Right kidney (tissue), 1 donor: ENCODE data around the gene NDUFS7.
A peak's percentile ranks its signal among the peaks of the same experiment; 100 is the strongest.
"Not testable (repeated sequence)": the region's sequence is repeated elsewhere in the genome, so short reads cannot be mapped to it uniquely, and the experiment has no call there.

Source experiments
- DNase-seq: peaks from one replicate; pipeline ENCODE4 v3.0.0-alpha.2; 2016

The NDUFS7 gene

DNA sequence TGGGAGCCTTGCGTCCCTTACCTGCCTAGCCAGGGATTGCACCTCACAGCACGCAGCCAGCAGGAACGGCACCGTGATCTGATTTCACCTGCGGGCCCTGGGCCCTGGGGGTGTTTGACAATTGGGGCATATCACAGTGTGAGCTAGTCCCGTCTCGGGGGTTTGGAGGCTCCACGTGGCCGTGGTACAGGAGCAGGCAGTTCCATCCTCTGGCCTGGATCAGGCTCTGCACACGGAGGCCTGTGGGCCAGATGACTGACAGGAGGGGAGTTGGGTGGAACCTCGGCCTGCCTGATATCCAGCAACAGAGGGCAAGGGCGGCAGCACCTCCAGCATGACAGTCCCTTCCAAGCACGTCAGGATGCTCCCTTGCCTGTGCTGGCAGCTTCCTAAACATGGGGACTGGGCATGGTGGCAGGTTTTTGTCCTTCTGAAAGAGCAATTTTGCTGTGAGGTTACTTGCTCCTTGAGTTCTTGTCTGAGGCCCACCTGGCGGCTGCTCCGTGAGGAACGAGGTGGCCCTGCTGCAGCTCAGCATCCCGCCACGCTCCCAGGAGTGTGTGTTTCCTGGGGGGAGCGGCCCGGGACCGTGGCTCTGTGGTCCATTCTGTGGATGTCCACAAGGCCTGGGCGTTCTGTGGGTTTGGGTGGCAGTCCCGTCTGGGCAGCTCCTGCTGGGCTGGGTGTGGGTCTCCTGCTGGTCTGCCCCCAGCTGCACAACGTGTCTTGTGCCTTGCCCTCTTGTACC, 48.2 kb downstream of the NDUFS7 start:
- no peak for DNase-seq

DNA sequence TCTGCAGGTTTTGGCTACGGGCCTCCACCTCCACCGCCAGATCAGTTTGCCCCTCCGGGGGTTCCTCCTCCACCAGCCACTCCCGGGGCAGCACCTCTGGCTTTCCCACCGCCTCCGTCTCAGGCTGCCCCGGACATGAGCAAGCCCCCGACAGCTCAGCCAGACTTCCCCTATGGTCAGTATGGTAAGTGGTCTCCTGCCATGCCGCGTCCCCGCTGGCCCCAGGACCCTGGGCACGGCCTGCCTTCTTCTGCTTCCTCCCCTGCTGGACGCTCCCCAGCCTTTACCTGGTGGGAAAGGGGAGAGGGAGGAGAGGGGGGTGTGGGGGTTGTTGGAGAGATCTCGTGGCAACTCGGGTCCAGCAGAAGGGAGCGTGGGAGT, 48.8 kb downstream of the NDUFS7 start:
- DNase-seq = no peak

DNA sequence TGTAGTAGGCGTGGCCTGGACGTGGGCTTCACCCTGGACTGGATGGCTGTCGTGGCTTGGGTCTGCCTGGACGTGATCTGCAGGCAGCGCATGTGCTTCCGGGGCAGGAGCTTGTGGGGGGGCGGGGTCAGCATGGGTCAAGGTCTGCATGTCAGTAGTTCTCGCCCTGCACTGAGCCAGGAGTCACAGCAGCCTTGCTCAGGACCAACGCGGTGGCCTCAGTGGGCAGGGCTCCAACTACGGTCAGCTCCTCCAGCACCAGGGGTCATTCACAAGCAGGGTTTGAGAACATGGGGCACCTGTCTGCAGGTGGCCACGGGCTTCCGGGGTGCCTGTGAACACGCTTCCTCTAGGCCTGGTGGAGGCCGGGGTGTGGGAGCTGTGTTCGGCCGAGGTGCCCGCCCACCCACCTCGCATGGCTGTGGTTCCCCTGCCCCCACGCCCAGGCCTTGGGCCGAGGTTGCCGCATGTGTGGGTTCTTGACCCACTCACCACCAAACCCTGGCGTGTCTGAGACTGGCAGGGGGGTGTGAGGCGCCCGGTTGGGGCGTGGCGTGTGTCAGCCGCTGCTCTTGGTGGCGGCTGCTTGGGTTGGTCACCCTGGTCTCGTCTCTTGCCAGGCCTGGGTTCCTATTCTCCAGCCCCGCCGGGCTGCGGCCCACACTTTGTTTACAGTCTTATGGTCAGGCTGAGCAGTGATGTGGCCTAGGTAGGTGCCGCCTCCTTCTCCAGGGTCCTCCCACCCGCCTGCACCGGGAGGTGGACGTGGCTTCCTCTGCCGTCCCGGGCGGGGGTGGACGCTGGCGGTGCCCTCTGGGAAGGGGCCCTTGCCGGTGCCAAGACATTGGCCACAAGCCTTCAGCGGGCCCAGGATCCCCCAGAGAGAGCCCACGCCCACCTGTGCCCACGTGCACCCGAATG, 49.7 kb downstream of the NDUFS7 start:
- no peak for DNase-seq

DNA sequence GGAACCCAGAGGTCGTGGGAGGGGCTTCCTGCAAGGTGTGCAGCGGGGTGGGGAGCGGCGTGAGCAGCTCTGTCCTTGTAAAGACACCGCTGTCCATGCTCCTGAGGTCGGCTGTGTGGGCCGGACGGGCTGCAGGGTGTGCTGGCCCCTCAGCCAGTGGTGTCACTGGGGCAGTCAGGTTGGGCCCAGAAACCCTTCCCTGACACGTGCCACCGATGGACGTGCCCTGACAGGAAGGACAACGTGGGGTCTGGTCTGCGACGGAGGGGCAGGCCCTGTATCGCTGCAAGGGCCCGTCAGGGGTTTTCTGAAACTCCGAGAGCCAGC, 50.3 kb downstream of the NDUFS7 start:
- no peak for DNase-seq

DNA sequence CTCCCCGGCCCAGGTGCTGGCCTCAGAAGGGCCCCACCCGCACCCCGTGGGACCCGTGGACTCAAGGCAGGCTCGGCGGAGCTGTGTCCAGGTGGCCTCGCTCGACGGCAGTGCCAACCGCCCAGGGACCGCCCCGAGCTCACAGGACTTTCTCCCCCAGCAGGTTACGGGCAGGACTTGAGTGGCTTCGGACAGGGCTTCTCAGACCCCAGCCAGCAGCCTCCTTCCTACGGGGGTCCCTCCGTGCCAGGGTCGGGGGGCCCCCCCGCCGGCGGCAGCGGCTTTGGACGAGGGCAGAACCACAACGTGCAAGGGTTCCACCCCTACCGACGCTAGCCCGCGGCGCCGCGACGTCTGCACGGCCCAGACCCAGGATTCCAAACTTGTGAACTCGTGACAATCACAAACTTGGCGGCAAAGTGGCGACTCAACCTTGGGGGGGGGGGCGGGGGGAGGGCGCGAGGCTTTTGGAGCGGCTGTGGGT, 50.9 kb downstream of the NDUFS7 start:
- DNase-seq = no peak

DNA sequence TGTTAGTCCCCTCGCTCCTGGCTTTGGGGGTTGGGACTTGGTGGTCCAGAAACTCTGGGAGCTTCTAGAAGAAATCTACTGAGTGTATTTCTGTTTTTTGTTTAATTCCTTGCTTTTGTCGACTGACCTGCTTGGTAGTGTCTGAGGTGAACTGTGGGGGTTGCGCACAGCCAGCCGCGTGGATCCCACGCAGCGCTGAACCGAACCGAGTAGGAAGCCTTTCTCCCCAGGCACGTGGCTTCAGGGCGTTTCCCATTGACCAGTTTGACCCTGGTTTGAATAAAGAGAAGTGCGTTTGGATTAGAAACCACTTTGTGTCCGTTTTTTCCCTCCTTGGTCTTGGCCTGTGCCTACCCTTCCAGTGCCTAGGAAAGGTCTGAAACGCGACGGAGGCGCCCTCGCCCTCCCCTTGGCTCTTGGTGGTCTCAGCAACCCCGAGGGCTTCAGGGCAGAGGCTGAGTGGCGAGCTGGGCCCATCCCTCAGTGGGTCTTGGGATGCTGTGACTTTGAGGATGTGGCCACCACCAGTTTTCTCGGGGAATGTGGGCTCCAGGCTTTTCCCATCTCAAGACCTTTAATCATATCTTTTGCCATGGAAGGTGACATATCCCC, 51.8 kb downstream of the NDUFS7 start:
- DNase-seq = no peak

DNA sequence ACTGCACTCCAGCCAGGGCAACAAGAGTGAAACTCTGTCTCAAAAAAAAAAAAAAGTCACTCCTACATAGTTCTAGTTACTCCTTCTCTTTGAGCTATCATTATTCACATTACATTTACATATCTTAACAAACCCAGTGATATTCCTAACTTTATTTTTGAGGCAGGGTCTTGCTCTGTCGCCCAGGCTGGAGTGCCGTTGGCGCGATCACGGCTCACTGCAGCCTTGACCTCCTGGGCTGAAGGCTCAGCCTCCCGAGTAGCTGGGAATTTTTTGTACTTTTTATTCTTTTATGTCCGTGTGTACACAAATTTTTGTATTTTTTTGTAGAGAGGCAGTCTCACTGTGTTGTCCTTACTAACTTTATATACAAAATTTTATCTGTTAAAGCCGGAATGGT, 53.9 kb downstream of the NDUFS7 start:
- DNase-seq = no peak

DNA sequence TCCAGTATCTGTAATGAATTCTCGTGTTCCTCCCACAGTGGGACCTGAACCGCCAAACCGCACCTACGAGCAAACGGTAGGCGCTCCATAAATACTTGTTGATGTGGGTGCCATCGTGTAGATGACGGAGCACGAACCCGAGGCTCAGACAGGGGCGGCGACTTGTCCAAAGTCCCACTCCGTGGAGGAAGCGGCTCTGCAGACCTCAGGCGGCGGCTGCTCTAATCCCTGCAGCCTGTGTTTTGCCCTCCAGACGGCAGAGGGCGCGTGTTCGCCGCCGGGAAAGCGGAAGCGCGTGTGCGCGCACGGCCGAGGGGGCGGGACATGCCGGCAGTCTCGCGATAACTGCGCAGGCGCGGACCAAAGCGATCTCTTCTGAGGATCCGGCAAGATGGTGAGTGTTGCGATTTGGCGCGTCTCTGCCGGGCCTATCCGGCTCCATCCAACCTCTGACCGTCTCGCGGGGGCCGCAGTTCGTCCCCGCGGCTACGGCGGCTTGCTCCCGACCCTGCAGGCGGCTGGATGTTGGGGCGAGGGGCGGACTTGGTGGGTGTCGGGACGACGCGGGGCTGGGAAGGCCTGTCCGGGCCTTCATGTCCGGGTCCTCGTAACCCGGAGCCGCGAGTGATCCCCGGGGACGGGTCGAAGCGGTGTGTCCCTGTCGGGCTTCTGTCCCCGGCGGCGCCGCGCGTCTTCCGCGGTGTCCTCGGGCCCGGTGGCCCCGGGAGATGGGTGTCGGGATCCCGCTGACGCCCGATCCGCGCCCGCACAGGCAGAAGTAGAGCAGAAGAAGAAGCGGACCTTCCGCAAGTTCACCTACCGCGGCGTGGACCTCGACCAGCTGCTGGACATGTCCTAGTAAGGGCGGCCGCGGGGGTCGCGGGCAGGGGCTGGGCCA, 54.6 kb downstream of the NDUFS7 start, which contains the start of gene RPS15:
RPS15 (plus strand) TSS at position 362 of the 898 bp plus-strand sequence; CDS start at position 392, 30 bp downstream.
- DNase-seq = peak; percentile 98

DNA sequence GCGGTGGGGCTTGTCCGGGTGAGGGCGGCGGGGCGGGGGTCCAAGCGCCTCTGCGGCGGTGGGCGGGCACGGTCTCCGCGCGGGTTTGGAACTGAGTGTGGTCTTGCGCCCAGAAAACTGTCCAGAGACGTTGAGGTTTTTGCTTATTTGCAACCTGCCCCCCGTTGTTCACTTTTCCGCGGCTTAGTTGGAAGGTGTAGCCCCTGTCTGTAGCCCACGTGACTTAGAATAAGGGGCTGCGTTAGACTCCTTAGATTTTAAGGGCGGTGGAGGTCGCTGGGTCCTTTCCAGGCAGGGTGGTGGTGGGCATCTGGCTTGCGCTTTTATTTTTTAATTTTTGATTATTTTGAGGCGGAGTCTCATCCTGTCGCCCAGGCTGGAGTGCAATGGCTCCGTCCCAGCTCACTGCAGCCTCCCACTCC, 55.2 kb downstream of the NDUFS7 start:
- DNase-seq = no peak

DNA sequence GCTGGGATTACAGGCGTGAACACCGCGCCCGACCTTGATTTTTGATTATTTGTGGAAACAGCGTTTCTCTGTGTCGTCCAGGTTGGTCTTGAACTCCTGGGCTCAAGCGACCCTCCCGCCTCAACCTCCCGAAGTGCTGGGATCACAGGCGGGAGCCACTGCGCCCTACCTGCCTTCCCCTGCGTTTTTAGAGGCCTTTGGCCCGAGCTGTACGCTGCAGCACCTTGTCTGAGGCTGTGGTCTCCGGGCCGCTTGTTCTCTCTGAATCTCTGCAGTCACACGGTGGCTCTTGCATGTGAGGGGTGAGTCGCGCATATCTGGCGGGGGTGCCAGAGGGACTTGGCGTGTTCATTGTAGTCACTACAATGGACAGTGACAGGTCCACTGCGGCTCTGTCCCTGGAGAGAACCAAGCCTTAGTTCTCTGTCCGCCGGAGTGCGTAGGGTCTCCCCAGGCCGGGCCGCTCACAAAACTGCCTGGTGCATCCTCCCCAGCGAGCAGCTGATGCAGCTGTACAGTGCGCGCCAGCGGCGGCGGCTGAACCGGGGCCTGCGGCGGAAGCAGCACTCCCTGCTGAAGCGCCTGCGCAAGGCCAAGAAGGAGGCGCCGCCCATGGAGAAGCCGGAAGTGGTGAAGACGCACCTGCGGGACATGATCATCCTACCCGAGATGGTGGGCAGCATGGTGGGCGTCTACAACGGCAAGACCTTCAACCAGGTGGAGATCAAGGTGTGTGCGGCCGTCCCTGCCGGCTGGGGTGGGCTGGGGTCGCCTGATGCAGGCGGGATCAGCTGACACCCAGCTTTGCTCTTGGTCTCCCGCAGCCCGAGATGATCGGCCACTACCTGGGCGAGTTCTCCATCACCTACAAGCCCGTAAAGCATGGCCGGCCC, 56.1 kb downstream of the NDUFS7 start:
- not testable (repeated sequence) for DNase-seq

DNA sequence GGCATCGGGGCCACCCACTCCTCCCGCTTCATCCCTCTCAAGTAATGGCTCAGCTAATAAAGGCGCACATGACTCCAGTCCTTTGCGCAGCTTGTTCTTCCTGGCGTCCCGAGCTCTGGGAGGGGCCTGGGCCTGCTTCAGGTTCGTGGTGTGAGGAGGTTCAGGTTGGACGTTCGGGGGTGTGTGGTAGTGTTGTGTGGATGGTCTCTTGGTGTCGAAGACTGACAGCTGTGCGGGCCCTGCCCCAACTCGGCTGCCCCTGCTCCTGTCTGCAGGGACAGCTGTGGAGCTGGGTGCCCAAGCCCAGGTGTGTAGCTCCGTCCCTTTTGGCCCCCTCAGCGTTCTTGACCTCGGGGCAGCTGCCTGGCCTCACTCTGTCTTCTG, 56.7 kb downstream of the NDUFS7 start:
- no peak for DNase-seq

DNA sequence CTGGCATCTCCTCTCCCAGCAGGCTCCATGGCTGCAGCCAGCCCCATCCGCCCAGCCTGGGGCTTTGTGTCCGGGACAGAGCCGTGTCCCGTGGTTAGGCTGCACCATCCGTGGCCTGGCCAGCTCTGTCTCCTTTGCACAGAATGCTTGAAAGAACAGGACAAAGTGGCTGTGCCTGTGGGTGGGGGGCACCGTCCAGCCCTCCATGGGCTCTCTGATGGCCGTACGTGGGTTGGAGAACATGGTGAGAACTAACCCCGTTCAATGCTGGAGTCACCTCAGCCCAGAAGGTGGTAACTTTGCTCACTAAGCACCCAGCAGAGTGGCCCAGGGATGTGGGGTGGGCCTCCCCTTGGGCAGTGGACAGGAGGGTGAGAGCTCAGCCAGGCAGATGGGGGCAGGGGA, 57.3 kb downstream of the NDUFS7 start:
- no peak for DNase-seq

DNA sequence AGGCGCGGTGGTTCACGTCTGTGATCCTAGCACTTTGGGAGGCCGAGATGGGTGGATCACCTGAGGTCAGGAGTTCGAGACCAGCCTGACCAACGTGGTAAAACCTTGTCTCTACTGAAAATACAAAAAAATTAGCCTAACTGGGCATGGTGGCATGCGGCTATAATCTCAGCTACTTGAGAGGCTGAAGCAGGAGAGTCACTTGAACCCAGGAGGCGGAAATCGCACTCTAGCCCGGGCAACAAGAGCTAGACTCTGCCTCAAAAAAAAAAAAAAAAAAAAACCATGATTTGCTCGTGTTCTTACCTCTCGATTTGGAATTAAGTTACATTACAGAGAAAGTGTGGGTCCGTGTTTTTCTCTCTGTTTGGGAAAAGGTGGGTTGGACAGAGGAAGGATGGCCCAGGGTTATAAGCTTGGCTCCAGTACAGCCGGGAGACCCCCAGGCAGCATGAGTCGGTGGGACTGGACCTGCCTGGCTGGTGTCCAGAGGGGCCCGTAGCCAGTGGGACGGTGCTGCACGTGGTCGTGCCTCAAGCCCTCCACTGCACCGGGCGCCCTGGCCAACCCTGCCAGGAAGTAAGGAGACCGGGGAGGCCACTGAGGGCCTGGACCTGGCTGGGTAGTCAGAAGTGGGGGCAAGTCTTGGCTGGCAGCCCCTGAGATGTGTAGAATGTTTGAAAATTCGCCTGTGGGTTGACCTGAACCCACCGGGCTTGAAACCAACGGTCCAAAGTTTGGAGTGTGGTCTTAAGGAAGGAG, 58.2 kb downstream of the NDUFS7 start:
- DNase-seq = no peak
